ENCODE data around the gene SPATA46.

The SPATA46 gene

DNA sequence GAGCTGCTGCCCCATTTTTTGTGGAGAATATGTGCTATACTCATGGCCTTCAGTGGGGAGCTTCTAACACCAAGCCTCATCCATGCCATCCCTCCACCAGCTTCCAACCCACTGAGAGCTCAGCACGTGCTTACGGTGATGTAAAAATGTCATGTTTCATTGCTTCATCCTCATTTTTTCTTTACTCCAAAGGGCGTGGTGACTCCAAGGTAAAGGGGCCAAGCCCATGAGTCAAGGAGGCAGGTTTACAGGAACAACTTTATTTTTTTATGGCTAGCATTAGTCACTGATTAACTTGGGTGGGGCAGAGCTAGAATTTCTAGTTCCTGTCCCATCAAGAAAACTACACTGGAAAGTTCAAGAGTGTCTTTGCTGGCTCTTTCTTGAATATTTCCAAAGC, 4.7 kb upstream of the SPATA46 start, which contains the start of gene C1orf226:
Gene C1orf226, plus strand, starts transcription at position 346 of the 400 bp plus-strand sequence. CDS start 174 bp downstream, outside the sequence.
- no peak for TF ChIP-seq CTCF (IDR thresholded peaks at IDR 0.05; ENCODE audit: insufficient read depth, low read length, missing control alignments)
- CTCF ChIA-PET: interaction anchor here (0.8 to 2.9 kb wide), 3 partner anchors 11 to 325 kb away, joined by 3 to 24 read pairs (median 3); no protein-coding TSS in a partner anchor
- DNase-seq (ENCODE audit: low read depth, low spot score): no peak
- H3K4me3 ChIP-seq (ENCODE audit: low read depth, low read length): no peak within 1 kb of the TSS
- POLR2A ChIA-PET: no interaction called here

DNA sequence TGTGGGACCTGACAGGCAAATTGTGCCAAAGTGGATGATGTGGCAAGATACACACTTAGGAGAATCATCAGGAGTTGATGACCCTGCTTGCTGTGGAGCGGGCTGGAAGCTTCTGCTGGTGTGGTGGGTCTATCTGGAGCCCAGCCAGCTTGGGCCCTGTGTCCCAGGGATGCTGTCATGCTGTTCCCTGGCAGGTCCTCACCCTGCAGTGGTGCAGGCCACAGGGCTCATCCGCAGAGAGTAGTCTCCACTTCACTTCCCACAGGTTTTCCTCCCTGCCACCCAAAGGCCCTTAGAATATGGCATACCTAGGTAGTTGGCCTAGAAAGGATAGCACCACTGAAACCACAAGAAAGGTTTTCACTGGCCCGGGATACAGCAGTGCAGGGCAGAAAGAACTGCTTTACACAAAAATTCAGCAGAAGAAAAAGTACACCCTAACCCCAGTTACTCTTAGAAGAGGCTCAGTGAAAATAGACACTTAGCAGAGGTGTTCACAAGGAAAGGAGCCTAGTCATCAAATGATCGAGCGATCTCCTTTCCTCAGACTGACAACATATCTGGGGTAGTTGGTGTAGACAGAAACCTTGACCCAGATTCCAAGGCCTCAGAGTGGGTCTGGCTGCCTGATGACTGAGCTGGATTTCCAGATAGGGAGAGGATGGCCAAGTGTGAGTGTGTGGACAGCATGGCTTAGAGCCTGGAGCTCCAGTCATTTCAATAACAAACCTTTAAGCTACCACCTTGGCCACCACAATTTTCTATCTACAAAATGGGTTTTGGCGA, 3.6 kb upstream of the SPATA46 start:
- TF ChIP-seq CTCF (IDR thresholded peaks at IDR 0.05; ENCODE audit: insufficient read depth, low read length, missing control alignments): no peak
- DNase-seq (ENCODE audit: low read depth, low spot score): no peak
- POLR2A ChIA-PET: no interaction called here
- CTCF ChIA-PET: interaction anchor here (0.8 to 1.2 kb wide), 2 partner anchors 11 to 233 kb away, joined by 3 to 5 read pairs; no protein-coding TSS in a partner anchor
- no peak overlapping the region for H3K4me3 ChIP-seq (ENCODE audit: low read depth, low read length)

- POLR2A ChIA-PET: no interaction called here
- CTCF ChIA-PET: no interaction called here
- DNase-seq (ENCODE audit: low read depth, low spot score): no peak
- H3K4me3 ChIP-seq (ENCODE audit: low read depth, low read length): no peak overlapping the region
- TF ChIP-seq CTCF (IDR thresholded peaks at IDR 0.05; ENCODE audit: insufficient read depth, low read length, missing control alignments): no peak
Observed at GRCh38 chr1:162375463-162375862, 1.2 kb downstream of the SPATA46 start.

DNA sequence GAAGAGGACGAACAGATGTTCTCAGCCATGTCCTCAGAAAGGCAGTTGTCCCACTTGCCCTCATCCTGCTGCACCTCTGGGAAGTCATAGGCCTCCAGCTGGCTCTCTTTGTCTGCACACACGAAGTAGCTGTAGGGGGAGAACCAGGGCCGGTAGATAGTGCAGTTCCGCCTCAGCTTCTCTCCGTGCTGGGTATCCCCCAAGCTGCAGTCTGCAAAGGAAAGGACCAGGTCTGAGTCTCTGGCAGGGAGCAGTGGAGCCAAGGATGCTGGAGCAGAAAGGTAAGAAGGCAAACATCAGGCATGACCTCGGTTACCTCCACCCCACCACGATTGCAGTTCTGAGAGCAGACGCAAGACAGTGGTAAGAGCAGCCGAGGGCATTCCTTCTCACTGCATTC, 2.2 kb downstream of the SPATA46 start:
- ChIA-PET POLR2A (no interaction called here), CTCF (no interaction called here)
- no peak overlapping the region for H3K4me3 ChIP-seq (ENCODE audit: low read depth, low read length)
- DNase-seq (ENCODE audit: low read depth, low spot score): no peak
- TF ChIP-seq CTCF (IDR thresholded peaks at IDR 0.05; ENCODE audit: insufficient read depth, low read length, missing control alignments): no peak

DNA sequence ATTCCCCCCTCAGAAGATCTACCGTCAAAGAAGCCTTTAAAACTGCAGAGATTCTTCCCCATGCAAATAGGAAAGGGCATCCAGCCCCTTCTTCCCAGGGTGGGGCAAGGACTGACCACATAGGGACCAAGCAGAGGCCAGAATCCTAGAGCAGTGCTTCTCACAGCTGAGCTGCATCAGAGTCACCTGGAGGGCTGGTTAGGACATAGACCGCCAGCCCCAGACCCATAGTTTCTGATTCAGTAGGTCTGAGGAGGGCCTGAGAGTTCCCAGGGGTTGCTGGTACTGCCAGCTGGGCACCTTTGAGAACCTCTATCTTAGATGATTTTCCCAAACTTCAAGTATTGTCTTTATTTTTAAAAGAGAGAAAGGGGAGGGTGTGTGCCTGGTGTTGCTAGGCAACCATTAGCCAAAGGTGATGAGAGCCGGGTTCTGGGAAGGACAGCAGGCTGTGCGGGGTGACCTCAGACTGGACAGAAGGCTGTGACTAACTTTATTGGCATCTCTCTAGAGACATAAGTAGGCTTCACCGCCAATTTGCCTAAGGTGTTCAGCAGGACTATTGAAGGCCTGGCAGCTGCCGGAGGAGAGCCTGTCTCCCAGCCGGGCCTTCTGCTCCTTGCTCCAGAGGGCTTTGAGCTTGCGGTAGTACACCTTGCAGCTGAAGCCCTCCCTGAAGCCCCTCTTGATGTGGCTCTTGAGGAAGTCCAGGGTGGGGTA, 3.0 kb downstream of the SPATA46 start:
- ChIA-PET POLR2A (no interaction called here), CTCF (no interaction called here)
- no peak for TF ChIP-seq CTCF (IDR thresholded peaks at IDR 0.05; ENCODE audit: insufficient read depth, low read length, missing control alignments)
- H3K4me3 ChIP-seq (ENCODE audit: low read depth, low read length): no peak overlapping the region
- DNase-seq (ENCODE audit: low read depth, low spot score): no peak

DNA sequence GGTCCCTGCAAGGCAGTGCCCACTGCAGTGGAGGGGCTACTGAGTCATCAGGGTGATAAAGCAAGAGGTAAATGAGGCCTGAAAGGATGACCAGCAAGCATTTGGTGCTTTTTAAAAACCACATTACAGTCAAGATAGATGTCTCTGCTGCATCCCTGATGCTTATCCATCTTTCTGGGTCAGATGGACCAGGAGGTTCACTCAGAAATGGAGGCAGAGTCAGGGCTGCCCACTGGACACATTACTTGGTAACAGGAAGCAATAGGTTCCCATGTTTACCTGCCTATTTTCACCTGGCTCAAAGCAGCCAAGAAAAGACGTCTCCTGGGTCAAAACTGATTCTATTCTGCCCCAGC, 3.6 kb downstream of the SPATA46 start:
- no peak for DNase-seq (ENCODE audit: low read depth, low spot score)
- no peak for TF ChIP-seq CTCF (IDR thresholded peaks at IDR 0.05; ENCODE audit: insufficient read depth, low read length, missing control alignments)
- POLR2A ChIA-PET: no interaction called here
- H3K4me3 ChIP-seq (ENCODE audit: low read depth, low read length): no peak overlapping the region
- CTCF ChIA-PET: interaction anchor here (1.6 kb wide), 1 partner anchor 18 kb away, joined by 5 read pairs; no protein-coding TSS in a partner anchor
